Measurements from ENCODE around the gene MYO1C. TPM values are rescaled to one million over a fixed set of nuclear protein-coding genes. Genes with fewer than 3 reads are reported as not detected.
"Not testable (repeated sequence)": the region's sequence is repeated elsewhere in the genome, so short reads cannot be mapped to it uniquely, and the experiment has no call there.

MYO1C gene
- polyA plus RNA-seq, 4 donors, result 51.1 to 67.1 (median 59.8) TPM

DNA sequence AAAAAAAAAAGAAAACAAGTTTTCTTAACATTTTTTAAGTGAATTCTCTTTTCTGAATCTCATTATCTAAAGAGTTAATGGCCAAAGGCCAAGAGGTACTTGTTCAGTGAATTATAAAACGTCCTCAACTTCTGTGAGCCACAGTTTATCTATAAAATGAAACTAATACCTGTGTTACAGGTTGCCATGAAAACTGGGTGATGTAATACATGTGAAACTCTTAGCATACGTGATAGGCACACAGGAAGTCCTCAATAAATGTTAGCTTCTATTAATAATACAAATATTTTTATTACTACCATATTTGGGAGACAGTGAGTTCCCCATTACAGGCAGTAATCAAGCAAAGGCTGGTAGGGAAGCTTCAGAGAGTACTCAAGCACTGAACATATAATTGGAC is 37.4 kb upstream of the MYO1C start:
- 7 to 32% (median 24%) methylated on average over 2 of the region's 2 CpGs for WGBS, 3 donors
- H3K4me1 ChIP-seq (ENCODE audit: control insufficient read depth in 3 of 3, insufficient read depth in 2 of 3, low read depth in 1 of 3, low read length in 2 of 3), result no peaks in the 10 kb centered on the region
- FAIRE-seq (no peak), DNase-seq (peak in 1 of 2 donors; percentile 48)
- peaks cover 3 to 75% (median 26%) of the 10 kb centered on the region in 3 donors for H3K36me3 ChIP-seq (ENCODE audit: control insufficient read depth in 3 of 3, insufficient read depth in 2 of 3, low read depth in 1 of 3, low read length in 3 of 3)
- H3K27ac ChIP-seq (ENCODE audit: low read depth in 1 of 3, low read length in 2 of 3), result peak overlapping the region in 1 of 3 donors; percentile 31
- H3K4me3 ChIP-seq (ENCODE audit: low read depth in 1 of 3, low read length in 3 of 3), result no peak overlapping the region
- no peaks in the 10 kb centered on the region for H3K27me3 ChIP-seq (ENCODE audit: control insufficient read depth in 3 of 3, insufficient read depth in 3 of 3, low read length in 3 of 3)
- H3K9me3 ChIP-seq (ENCODE audit: control insufficient read depth in 2 of 2, insufficient read depth in 1 of 2, low read depth in 1 of 2, low read length in 1 of 2), result no peaks in the 10 kb centered on the region

DNA sequence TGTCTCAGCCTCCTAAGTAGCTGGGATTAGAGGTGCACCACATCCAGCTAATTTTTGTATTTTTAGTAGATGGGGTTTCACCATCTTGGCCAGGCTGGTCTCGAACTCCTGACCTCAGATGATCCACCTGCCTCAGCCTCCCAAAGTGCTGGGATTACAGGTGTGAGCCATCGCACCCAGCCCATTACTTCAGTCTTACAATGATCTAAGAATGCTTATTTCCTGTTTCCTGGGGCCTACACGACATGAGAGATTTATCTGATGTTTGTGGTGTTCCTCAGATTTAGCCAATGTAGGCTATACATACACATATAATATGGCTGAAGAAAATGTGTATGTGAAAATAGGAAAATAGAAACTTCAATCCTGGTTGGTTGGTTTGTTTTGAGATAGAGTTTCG is 34.4 kb upstream of the MYO1C start:
- H3K9me3 ChIP-seq (ENCODE audit: control insufficient read depth in 2 of 2, insufficient read depth in 1 of 2, low read depth in 1 of 2, low read length in 1 of 2); H3K4me3 ChIP-seq (ENCODE audit: low read depth in 1 of 3, low read length in 3 of 3); H3K4me1 ChIP-seq (ENCODE audit: control insufficient read depth in 3 of 3, insufficient read depth in 2 of 3, low read depth in 1 of 3, low read length in 2 of 3); H3K27me3 ChIP-seq (ENCODE audit: control insufficient read depth in 3 of 3, insufficient read depth in 3 of 3, low read length in 3 of 3); DNase-seq; FAIRE-seq; H3K27ac ChIP-seq (ENCODE audit: low read depth in 1 of 3, low read length in 2 of 3): not testable (repeated sequence)
- 71 to 80% (median 73%) methylated on average over 4 of the region's 4 CpGs for WGBS, 3 donors
- H3K36me3 ChIP-seq (ENCODE audit: control insufficient read depth in 3 of 3, insufficient read depth in 2 of 3, low read depth in 1 of 3, low read length in 3 of 3), result peaks cover 2 to 72% (median 21%) of the 10 kb centered on the region in 3 donors

GRCh38 chr17:1522626-1523025 is 30.1 kb upstream of the MYO1C start:
- no peaks in the 10 kb centered on the region for H3K9me3 ChIP-seq (ENCODE audit: control insufficient read depth in 2 of 2, insufficient read depth in 1 of 2, low read depth in 1 of 2, low read length in 1 of 2)
- H3K36me3 ChIP-seq (ENCODE audit: control insufficient read depth in 3 of 3, insufficient read depth in 2 of 3, low read depth in 1 of 3, low read length in 3 of 3), result peaks cover 7 to 80% (median 7%) of the 10 kb centered on the region in 3 donors
- DNase-seq (no peak), FAIRE-seq (no peak)
- WGBS, 3 donors, result 96 to 99% (median 98%) methylated on average over 5 of the region's 5 CpGs
- no peaks in the 10 kb centered on the region for H3K27me3 ChIP-seq (ENCODE audit: control insufficient read depth in 3 of 3, insufficient read depth in 3 of 3, low read length in 3 of 3)
- no peak overlapping the region for H3K27ac ChIP-seq (ENCODE audit: low read depth in 1 of 3, low read length in 2 of 3)
- no peak overlapping the region for H3K4me3 ChIP-seq (ENCODE audit: low read depth in 1 of 3, low read length in 3 of 3)
- H3K4me1 ChIP-seq (ENCODE audit: control insufficient read depth in 3 of 3, insufficient read depth in 2 of 3, low read depth in 1 of 3, low read length in 2 of 3), result peaks cover 0 to 2% (median 0%) of the 10 kb centered on the region in 3 donors

DNA sequence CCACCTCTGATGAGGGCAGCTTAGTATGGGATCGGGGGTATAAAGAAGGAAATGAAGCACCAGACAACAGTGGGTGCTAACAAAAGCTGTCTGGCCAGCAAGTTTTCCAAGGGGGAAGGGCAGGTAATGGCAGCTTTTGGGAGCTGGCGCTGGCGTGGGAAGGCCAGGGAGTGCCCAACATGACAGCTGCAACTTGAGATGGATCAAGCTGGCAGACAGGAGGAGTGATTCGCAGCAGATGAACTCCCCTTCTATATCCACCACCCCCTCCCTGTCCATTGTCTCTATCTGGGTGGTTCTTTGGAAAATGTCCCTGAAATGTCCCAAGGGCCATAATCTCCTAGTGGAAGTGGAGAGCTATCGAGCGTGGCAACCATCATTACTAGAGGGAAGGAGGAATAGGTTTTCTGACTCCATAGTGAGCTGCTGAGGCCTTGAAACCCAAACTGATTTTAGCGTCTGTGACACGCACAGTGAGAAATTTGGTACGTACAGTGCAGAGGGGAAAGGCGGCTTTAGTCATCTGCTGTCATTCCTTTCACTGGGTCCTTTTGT is 28.7 kb upstream of the MYO1C start:
- H3K4me3 ChIP-seq (ENCODE audit: low read depth in 1 of 3, low read length in 3 of 3), result no peak overlapping the region
- no peaks in the 10 kb centered on the region for H3K27me3 ChIP-seq (ENCODE audit: control insufficient read depth in 3 of 3, insufficient read depth in 3 of 3, low read length in 3 of 3)
- H3K27ac ChIP-seq (ENCODE audit: low read depth in 1 of 3, low read length in 2 of 3), result no peak overlapping the region
- peaks cover 0 to 4% (median 0%) of the 10 kb centered on the region in 3 donors for H3K4me1 ChIP-seq (ENCODE audit: control insufficient read depth in 3 of 3, insufficient read depth in 2 of 3, low read depth in 1 of 3, low read length in 2 of 3)
- DNase-seq (no peak), FAIRE-seq (no peak)
- H3K36me3 ChIP-seq (ENCODE audit: control insufficient read depth in 3 of 3, insufficient read depth in 2 of 3, low read depth in 1 of 3, low read length in 3 of 3), result peaks cover 7 to 67% (median 7%) of the 10 kb centered on the region in 3 donors
- WGBS, 3 donors, result 90 to 92% (median 91%) methylated on average over 9 to 10 of the region's 10 CpGs
- no peaks in the 10 kb centered on the region for H3K9me3 ChIP-seq (ENCODE audit: control insufficient read depth in 2 of 2, insufficient read depth in 1 of 2, low read depth in 1 of 2, low read length in 1 of 2)

- Histone ChIP-seq H3K36me3 (ENCODE audit: control insufficient read depth in 3 of 3, insufficient read depth in 2 of 3, low read depth in 1 of 3, low read length in 3 of 3) (peaks cover 5 to 62% (median 7%) of the 10 kb centered on the region in 3 donors), H3K9me3 (ENCODE audit: control insufficient read depth in 2 of 2, insufficient read depth in 1 of 2, low read depth in 1 of 2, low read length in 1 of 2) (no peaks in the 10 kb centered on the region), H3K27ac (ENCODE audit: low read depth in 1 of 3, low read length in 2 of 3) (no peak overlapping the region), H3K27me3 (ENCODE audit: control insufficient read depth in 3 of 3, insufficient read depth in 3 of 3, low read length in 3 of 3) (no peaks in the 10 kb centered on the region), H3K4me1 (ENCODE audit: control insufficient read depth in 3 of 3, insufficient read depth in 2 of 3, low read depth in 1 of 3, low read length in 2 of 3) (peaks cover 0 to 12% (median 3%) of the 10 kb centered on the region in 3 donors), H3K4me3 (ENCODE audit: low read depth in 1 of 3, low read length in 3 of 3) (no peak overlapping the region)
- DNase-seq (no peak), FAIRE-seq (no peak)
- WGBS, 3 donors, result 87 to 91% (median 88%) methylated on average over 7 of the region's 7 CpGs
Observed at GRCh38 chr17:1519678-1520077, 27.2 kb upstream of the MYO1C start.

GRCh38 chr17:1518410-1518809 is 25.9 kb upstream of the MYO1C start:
- Histone ChIP-seq H3K4me3 (ENCODE audit: low read depth in 1 of 3, low read length in 3 of 3) (no peak overlapping the region), H3K27ac (ENCODE audit: low read depth in 1 of 3, low read length in 2 of 3) (no peak overlapping the region), H3K36me3 (ENCODE audit: control insufficient read depth in 3 of 3, insufficient read depth in 2 of 3, low read depth in 1 of 3, low read length in 3 of 3) (peaks cover 5 to 55% (median 7%) of the 10 kb centered on the region in 3 donors), H3K27me3 (ENCODE audit: control insufficient read depth in 3 of 3, insufficient read depth in 3 of 3, low read length in 3 of 3) (no peaks in the 10 kb centered on the region), H3K9me3 (ENCODE audit: control insufficient read depth in 2 of 2, insufficient read depth in 1 of 2, low read depth in 1 of 2, low read length in 1 of 2) (no peaks in the 10 kb centered on the region), H3K4me1 (ENCODE audit: control insufficient read depth in 3 of 3, insufficient read depth in 2 of 3, low read depth in 1 of 3, low read length in 2 of 3) (peaks cover 0 to 12% (median 3%) of the 10 kb centered on the region in 3 donors)
- DNase-seq (no peak), FAIRE-seq (no peak)
- 53 to 74% (median 72%) methylated on average over 2 of the region's 2 CpGs for WGBS, 3 donors

GRCh38 chr17:1516388-1517161 is 24.1 kb upstream of the MYO1C start, which contains the start of gene INPP5K:
Gene INPP5K, minus strand, starts transcription at chr17:1516612. Its CDS starts 113 bp downstream, at chr17:1516499.
- H3K27ac ChIP-seq (ENCODE audit: low read depth in 1 of 3, low read length in 2 of 3), result peak within 1 kb of the TSS; percentile 91 to 96 (median 93)
- peak within 1 kb of the TSS; percentile 89 to 94 (median 91) for H3K4me3 ChIP-seq (ENCODE audit: low read depth in 1 of 3, low read length in 3 of 3)
- H3K36me3 ChIP-seq (ENCODE audit: control insufficient read depth in 3 of 3, insufficient read depth in 2 of 3, low read depth in 1 of 3, low read length in 3 of 3), result peaks cover 2 to 54% (median 5%) of the 10 kb centered on the region in 3 donors
- DNase-seq, result peak; percentile 98 to 99
- no peaks in the 10 kb centered on the region for H3K9me3 ChIP-seq (ENCODE audit: control insufficient read depth in 2 of 2, insufficient read depth in 1 of 2, low read depth in 1 of 2, low read length in 1 of 2)
- 0% methylated on average over 56 to 91 of the region's 91 CpGs for WGBS, 3 donors
- H3K4me1 ChIP-seq (ENCODE audit: control insufficient read depth in 3 of 3, insufficient read depth in 2 of 3, low read depth in 1 of 3, low read length in 2 of 3), result peaks cover 3 to 12% (median 5%) of the 10 kb centered on the region in 3 donors
- no peak for FAIRE-seq
- no peaks in the 10 kb centered on the region for H3K27me3 ChIP-seq (ENCODE audit: control insufficient read depth in 3 of 3, insufficient read depth in 3 of 3, low read length in 3 of 3)

DNA sequence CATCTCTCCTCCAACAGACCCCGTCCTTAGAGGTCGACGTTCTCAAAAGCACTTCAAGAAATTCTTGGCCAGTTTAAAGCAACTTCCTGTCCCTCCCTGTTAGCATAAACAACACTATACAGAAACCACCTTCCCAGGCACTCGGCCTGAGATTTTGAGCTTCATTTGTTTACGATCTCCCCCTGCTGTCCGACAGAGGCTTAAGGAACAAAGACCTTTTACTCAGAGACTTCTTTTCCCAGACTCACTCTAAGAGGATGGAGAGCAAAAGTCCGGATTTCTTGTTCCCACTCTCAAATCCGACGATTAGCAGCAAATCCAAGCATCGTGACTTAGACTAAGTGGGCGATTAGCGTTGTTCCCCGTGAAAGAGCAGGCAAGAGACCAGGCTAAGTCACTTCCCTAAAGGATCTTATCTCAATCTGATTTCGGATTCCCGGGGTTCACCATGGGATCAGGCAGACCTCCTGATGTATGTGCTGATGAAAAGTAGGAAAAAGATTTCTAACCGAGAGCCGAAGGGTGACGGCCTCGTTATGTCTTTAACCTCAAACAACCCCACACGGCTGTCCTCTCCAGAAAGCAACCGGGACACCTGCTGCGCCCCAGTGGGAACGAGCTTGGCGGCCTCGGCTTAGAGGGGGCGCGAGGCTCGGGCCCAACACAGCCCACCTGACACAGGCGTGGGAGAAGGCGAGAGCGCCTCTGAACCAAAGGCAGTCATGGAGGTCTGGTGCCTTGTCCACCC is 23.3 kb upstream of the MYO1C start:
- no peak for FAIRE-seq
- H3K4me1 ChIP-seq (ENCODE audit: control insufficient read depth in 3 of 3, insufficient read depth in 2 of 3, low read depth in 1 of 3, low read length in 2 of 3), result peaks cover 3 to 12% (median 11%) of the 10 kb centered on the region in 3 donors
- 0 to 1% (median 0%) methylated on average over 31 of the region's 31 CpGs for WGBS, 3 donors

More for the DNA sequence above, 23.3 kb upstream of the MYO1C start:
- no peaks in the 10 kb centered on the region for H3K27me3 ChIP-seq (ENCODE audit: control insufficient read depth in 3 of 3, insufficient read depth in 3 of 3, low read length in 3 of 3)
- peak; percentile 88 to 90 for DNase-seq
- H3K9me3 ChIP-seq (ENCODE audit: control insufficient read depth in 2 of 2, insufficient read depth in 1 of 2, low read depth in 1 of 2, low read length in 1 of 2), result no peaks in the 10 kb centered on the region
- H3K4me3 ChIP-seq (ENCODE audit: low read depth in 1 of 3, low read length in 3 of 3), result peak overlapping the region; percentile 77 to 94 (median 84)
- peaks cover 0 to 54% (median 5%) of the 10 kb centered on the region in 3 donors for H3K36me3 ChIP-seq (ENCODE audit: control insufficient read depth in 3 of 3, insufficient read depth in 2 of 3, low read depth in 1 of 3, low read length in 3 of 3)
- H3K27ac ChIP-seq (ENCODE audit: low read depth in 1 of 3, low read length in 2 of 3), result peak overlapping the region; percentile 88 to 96 (median 93)
